Esophagus (tissue), 2 donors: ENCODE data around the gene KCNMA1. TPM values are rescaled to one million over a fixed set of nuclear protein-coding genes. Genes with fewer than 3 reads are reported as not detected.

Experiments
- H3K27ac ChIP-seq, 2 donors: one replicate each; pipeline ENCODE4 v1.5.1; 2013; ENCODE audit warnings: low read depth in 2 of 2, mild to moderate bottlenecking in 2 of 2, inconsistent platforms in 1 of 2, low read length in 1 of 2, moderate library complexity in 1 of 2
- H3K27me3 ChIP-seq, 2 donors: one replicate each; pipeline ENCODE4 v1.6.1; 2013; ENCODE audit warnings: low read length in 2 of 2, control low read depth in 1 of 2, mild to moderate bottlenecking in 1 of 2; ENCODE audit not compliant: insufficient read depth in 2 of 2, control insufficient read depth in 1 of 2
- H3K36me3 ChIP-seq, 2 donors: one replicate each; pipeline ENCODE4 v1.6.1; 2013; ENCODE audit warnings: low read length in 1 of 2; ENCODE audit not compliant: control insufficient read depth in 2 of 2, insufficient read depth in 2 of 2
- H3K4me1 ChIP-seq, 2 donors: one replicate each; pipeline ENCODE4 v1.6.1; 2013; ENCODE audit warnings: low read length in 1 of 2; ENCODE audit not compliant: control insufficient read depth in 2 of 2, insufficient read depth in 2 of 2
- H3K4me3 ChIP-seq, 2 donors: one replicate each; pipeline ENCODE4 v1.5.1; 2013; ENCODE audit warnings: low read length in 2 of 2, mild to moderate bottlenecking in 2 of 2, low read depth in 1 of 2, moderate library complexity in 1 of 2
- H3K9me3 ChIP-seq, 2 donors: one replicate each; pipeline ENCODE4 v1.6.1; 2013; ENCODE audit warnings: mild to moderate bottlenecking in 2 of 2, low read depth in 1 of 2, low read length in 1 of 2, moderate library complexity in 1 of 2; ENCODE audit not compliant: control insufficient read depth in 2 of 2, insufficient read depth in 1 of 2
- WGBS, 2 donors: extraction: QIAGEN DNeasy Blood & Tissue Kit; methylation state at CpG; one replicate each; pipeline ENCODE4 v1.1.7; 2013; 5-methylcytosine and 5-hydroxymethylcytosine counted together
- polyA plus RNA-seq, 2 donors: library from polyadenylated mRNA; stranded (reverse); fragments of 200-250 nt; gene quantifications; one replicate each; pipeline ENCODE4 v1.2.3, GENCODE V29; 2013
- donor health status: healthy with polysubstance abuse.
- donor health status: Bipolar disorder and iron deficiency.

KCNMA1 gene
- polyA plus RNA-seq, 2 donors: 8.4 to 11.2 TPM

DNA sequence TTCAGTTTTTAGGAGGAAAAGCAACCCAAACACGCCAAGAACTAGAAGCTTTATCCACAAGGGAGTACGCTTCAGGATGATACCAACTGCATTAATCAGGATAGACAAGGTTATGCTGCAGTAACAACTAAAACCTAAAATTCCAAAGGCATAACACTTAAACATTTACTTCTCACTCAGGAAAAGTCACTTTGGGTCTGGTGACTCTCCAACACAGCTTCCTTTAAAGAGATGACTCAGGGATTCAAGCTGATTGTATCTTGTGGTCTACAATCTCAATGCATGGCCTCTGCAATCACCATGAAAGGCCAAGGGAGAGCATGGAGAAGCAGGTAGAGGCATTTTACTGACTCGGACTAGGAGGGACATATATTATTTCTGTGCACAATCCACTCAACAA, 315.8 kb downstream of the KCNMA1 start:
- Histone ChIP-seq H3K4me1 (peaks cover 5 to 6% of the 10 kb centered on the region in 2 donors), H3K27ac (no peak overlapping the region), H3K9me3 (no peaks in the 10 kb centered on the region), H3K36me3 (no peaks in the 10 kb centered on the region), H3K27me3 (no peaks in the 10 kb centered on the region), H3K4me3 (no peak overlapping the region)
- 50 to 78% methylated on average over 3 of the region's 3 CpGs for whole genome bisulfite sequencing, 2 donors

DNA sequence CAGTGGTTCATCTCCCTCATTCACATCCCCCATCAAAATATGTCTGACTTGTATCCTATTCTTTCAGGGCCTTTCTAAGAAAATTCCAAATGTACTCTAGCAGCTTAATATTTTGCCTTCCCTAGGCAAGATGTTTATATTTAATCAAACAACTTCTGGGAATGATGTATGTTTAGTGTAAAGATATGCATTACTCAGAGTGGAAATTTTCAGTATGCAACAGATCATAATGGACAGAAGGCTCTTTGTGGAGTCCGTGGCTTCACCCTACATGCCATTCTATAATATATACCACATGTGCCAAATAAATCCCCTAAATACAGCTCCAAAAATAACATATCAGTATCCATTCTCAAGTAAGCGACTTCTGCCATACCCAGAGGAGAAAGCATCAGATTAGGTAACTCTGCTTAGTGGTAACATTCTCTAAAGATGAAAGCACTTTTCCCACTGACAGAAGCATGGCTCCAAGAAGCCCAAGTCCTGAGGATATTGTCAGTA, 316.6 kb downstream of the KCNMA1 start:
- H3K27ac ChIP-seq: no peak overlapping the region
- no peaks in the 10 kb centered on the region for H3K36me3 ChIP-seq
- no peaks in the 10 kb centered on the region for H3K9me3 ChIP-seq
- no peaks in the 10 kb centered on the region for H3K27me3 ChIP-seq
- H3K4me1 ChIP-seq: peaks cover 5 to 6% of the 10 kb centered on the region in 2 donors
- no peak overlapping the region for H3K4me3 ChIP-seq
- 25 to 52% methylated on average over 2 of the region's 2 CpGs for WGBS, 2 donors

DNA sequence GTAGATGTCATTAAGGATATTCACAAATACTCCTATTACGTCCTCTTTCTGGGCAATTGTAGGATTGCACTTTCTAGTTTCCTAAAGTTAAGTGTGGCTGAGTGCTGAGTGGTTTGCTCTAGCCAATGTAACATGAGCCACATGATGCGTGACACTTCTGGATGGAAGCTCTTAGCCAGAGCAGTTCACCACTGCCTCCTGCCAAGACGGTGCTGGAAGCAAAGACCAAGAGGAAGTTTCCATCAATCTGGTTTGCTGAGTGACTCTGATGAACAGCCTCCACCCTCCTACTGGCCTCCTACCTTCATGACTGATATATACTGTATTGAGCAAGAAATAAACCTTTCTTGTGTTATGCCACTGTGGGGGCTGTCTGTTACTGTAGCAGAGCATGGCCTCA, 318.1 kb downstream of the KCNMA1 start:
- 75 to 86% methylated on average over 3 of the region's 3 CpGs for WGBS, 2 donors

DNA sequence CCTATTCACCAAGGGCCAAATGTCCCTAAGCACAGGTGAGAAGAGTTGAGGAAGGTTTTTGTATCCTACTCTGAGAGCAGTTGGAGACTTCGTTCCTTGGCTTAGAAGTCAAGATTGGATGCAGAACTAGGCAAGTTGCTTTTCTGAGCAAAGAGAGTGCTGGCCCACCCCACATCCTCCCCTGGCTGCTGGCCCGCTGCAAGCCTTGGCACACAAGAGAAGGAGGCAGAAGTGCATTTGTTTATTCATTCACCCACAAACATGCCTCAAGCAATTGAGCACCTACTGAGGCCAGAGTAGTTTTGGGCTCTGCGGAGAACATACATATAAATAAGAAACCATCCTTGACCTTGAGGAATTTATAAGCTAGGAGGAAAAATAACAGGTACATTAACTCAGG, 318.9 kb downstream of the KCNMA1 start:
- no peak overlapping the region for H3K4me3 ChIP-seq
- no peak overlapping the region for H3K27ac ChIP-seq
- H3K27me3 ChIP-seq: no peaks in the 10 kb centered on the region
- H3K9me3 ChIP-seq: no peaks in the 10 kb centered on the region
- H3K36me3 ChIP-seq: no peaks in the 10 kb centered on the region
- H3K4me1 ChIP-seq: no peaks in the 10 kb centered on the region
- 54 to 65% methylated on average over 3 of the region's 3 CpGs for WGBS, 2 donors

More for the DNA sequence above, 318.1 kb downstream of the KCNMA1 start:
- no peaks in the 10 kb centered on the region for H3K27me3 ChIP-seq
- no peaks in the 10 kb centered on the region for H3K36me3 ChIP-seq
- H3K4me3 ChIP-seq: no peak overlapping the region
- no peak overlapping the region for H3K27ac ChIP-seq
- no peaks in the 10 kb centered on the region for H3K4me1 ChIP-seq
- H3K9me3 ChIP-seq: no peaks in the 10 kb centered on the region

DNA sequence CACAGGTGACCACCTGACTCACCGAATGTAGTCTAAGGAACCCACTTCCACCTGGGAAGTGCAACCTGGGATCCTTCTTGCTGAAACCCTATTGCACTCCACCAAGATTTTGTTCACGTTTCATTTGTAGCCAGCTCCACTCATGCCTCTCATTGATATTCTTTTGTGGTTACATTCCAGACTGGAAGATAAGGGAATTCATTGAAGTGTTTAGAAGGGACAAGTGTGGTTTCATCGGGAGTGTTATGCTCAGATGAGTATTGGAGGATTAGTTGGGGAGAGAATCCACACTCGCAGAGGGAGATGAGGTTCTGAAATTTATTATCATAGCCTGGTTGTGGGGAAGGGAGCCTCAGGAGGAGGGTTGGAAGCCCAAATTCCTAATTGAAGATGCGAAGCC, 320.4 kb downstream of the KCNMA1 start:
- H3K27me3 ChIP-seq: no peaks in the 10 kb centered on the region
- no peak overlapping the region for H3K4me3 ChIP-seq
- 70 to 76% methylated on average over 5 of the region's 5 CpGs for WGBS, 2 donors
- H3K36me3 ChIP-seq: no peaks in the 10 kb centered on the region
- no peak overlapping the region for H3K27ac ChIP-seq
- H3K9me3 ChIP-seq: no peaks in the 10 kb centered on the region
- no peaks in the 10 kb centered on the region for H3K4me1 ChIP-seq

DNA sequence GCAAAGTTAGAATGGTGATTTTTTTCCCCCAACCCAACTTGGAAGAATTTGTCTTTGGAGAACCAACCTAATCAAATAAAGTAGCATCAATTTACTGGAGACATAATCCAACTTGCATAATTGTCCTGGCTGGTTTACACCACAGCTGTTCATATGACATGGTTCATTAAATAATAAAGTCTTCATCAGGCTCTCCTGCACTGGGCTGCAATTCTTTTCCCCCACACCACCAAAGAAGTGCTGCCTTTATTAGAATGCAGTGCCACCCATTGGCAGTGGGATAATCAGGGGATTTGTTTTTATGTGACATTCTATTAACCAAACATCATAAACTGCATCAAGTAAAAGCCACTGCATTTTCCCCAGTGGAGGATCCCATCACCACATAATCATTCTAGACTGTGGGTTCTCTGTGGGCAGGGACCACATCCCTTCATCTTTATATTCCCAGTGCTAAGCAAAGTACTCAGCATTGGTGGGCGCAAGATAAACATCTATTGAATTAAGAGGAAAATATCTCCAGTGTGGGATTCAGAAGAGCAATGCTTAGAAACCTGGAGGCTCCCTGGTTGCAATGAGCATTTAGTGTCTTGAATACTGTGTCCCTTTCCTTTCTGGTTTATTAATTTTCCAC, 322.0 kb downstream of the KCNMA1 start:
- no peaks in the 10 kb centered on the region for H3K27me3 ChIP-seq

DNA sequence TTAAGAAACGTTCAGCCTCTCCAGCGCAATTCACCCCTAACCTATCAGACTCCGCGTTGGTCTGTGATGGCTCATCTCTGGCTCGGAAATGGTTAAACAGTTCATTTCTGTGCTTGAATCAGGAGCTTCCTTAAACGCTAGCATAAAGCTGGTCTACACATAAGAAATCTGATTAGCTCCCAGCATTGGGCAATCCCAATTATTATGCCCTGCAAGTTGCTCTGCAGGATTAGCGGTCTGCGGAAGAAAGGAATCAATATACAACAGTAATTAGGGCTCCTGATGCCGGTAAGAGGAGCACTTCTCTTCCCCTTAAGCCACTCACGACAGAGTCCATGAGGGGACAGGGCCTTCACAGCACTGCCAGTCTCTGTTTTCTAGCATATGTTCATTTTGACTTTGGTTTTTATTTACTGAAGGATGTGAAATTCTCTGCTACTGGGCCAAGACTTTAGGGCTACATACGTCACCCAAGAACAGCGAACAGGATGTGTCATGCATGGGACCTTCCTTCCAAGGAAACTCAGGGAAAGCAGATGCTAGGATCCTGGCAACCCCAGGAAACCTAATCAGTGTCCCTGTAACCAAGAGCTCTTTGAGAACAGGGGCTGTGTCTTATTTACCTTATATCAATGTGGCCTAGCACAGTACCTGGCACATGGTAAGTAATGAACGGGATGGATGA, 324.4 kb downstream of the KCNMA1 start:
- 80 to 82% methylated on average over 13 of the region's 13 CpGs for WGBS, 2 donors

More for the DNA sequence above, 322.0 kb downstream of the KCNMA1 start:
- H3K36me3 ChIP-seq: no peaks in the 10 kb centered on the region
- H3K4me3 ChIP-seq: no peak overlapping the region
- no peak overlapping the region for H3K27ac ChIP-seq
- 94 to 97% methylated on average over 1 of the region's 1 CpG for WGBS, 2 donors
- H3K9me3 ChIP-seq: no peaks in the 10 kb centered on the region
- no peaks in the 10 kb centered on the region for H3K4me1 ChIP-seq

DNA sequence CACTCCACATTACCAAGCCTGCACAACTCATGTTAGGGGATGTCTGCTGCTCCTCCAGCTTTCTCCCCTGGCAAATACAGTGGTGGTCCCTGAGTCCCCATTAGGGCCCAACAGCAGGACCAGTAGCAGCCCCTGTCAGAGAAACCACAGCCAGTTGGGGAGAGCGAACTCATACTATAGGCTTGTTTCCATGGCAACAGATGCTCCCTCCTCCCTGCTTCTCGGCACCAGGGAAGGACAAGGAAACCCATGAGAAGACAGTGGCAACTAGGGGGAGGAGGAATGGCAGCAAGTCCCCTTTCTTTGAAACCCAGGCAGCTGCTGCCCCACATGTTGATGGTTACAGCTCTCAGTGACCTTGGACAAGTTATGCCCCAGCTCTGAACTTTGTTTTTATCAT, 326.4 kb downstream of the KCNMA1 start:
- H3K4me1 ChIP-seq: no peaks in the 10 kb centered on the region
- no peak overlapping the region for H3K4me3 ChIP-seq
- H3K27me3 ChIP-seq: no peaks in the 10 kb centered on the region
- 59 to 72% methylated on average over 2 of the region's 2 CpGs for WGBS, 2 donors
- H3K36me3 ChIP-seq: no peaks in the 10 kb centered on the region
- peaks cover 0 to 2% of the 10 kb centered on the region in 2 donors for H3K9me3 ChIP-seq
- H3K27ac ChIP-seq: no peak overlapping the region

More for the DNA sequence above, 324.4 kb downstream of the KCNMA1 start:
- Histone ChIP-seq H3K27me3 (no peaks in the 10 kb centered on the region), H3K27ac (no peak overlapping the region), H3K4me3 (no peak overlapping the region), H3K9me3 (peaks cover 0 to 2% of the 10 kb centered on the region in 2 donors), H3K36me3 (no peaks in the 10 kb centered on the region), H3K4me1 (no peaks in the 10 kb centered on the region)

DNA sequence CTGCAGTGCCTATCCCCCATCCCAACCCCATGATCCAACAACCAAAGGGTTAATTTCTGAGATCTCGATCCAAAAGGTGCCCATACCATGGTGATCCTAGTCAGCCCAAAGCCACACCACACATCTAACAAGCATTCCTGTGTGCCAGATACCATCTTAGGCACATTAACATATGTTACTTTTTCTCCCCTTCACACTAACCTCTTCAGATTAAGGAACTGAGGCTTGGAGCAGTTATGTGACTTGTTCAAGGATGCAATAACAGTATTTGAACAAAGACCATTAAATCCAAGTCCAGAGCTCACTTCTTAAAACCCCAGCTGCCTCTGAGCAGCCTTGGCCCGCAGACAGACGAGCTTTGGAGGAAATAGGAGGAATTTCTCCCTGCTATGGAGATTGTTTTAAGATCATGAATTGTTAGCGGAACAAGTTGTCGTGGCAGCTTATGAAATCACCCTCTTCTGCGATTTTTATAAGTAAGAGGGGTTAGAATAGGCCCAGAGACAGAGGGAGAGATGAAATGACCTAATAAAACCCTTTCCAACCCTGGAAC, 327.2 kb downstream of the KCNMA1 start:
- WGBS, 2 donors: 64 to 74% methylated on average over 6 of the region's 6 CpGs
- Histone ChIP-seq H3K27me3 (peaks cover 0 to under 1% of the 10 kb centered on the region in 2 donors), H3K27ac (no peak overlapping the region), H3K9me3 (peaks cover 0 to 2% of the 10 kb centered on the region in 2 donors), H3K36me3 (no peaks in the 10 kb centered on the region), H3K4me3 (no peak overlapping the region), H3K4me1 (no peaks in the 10 kb centered on the region)
